Kidney capillary endothelial cell (primary cell): Measurements from ENCODE around the gene SLC24A3.

Source experiments
- DNase-seq: peaks from one replicate; pipeline ENCODE4 v3.0.0-alpha.2; 2018; ENCODE audit warnings: low spot score

SLC24A3 gene

DNA sequence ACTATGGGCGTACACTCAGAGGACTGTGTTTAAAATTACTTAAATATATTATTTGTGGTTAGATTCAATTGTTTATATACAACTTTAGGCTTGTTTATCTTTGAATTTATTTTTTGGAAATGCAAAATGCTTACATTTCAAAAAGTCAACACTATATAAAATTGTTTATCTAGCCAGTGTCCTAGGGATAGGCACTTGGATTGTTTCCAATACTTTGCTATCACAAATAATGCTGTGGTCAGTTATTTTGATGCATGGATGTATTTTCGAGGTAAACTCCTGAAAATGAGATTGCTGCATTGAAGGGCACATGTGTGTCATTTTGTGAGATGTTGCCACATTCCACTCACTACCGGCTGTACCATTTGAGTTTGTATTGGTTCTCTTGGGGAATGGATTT lies 213.9 kb downstream of the SLC24A3 start:
- no peak for DNase-seq

DNA sequence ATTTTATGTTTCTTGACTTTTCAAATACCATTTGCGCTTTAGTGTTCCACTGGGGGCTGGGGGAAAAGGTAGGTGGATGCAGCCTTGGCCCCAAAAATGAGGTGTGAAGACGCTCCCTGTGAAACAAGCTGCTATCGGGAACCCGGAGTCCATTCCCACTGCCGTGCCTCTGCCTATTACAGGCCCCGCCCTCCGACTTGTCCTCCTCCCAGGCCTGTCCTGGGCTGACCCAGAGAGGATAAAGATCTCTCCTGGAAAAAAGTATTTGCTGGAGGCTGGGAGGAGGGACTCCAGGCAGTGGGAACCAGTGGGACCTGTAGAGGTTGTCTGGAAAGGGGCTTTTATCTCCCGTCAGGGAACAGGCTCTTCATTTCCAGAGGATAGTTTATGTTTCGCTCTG lies 215.0 kb downstream of the SLC24A3 start:
- no peak for DNase-seq

DNA sequence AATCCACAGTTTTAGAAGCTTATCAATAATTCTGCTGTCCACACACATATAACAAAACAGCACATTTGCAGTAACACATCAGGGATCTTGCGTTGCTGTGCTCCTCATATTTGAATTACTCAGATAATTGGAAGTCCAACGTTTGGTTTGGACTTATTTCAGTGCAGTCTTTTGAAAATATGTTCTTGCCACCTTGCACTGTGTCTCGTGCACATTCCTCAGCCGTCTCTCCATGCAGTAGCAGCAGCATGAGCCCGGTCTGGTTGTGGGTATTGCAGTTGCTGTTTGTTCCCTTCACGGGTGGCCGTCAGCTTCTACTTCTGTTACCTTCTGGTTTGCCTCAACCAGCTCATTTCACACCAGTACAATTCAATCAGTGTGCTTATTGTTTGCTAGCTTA lies 215.5 kb downstream of the SLC24A3 start:
- DNase-seq, result no peak

DNA sequence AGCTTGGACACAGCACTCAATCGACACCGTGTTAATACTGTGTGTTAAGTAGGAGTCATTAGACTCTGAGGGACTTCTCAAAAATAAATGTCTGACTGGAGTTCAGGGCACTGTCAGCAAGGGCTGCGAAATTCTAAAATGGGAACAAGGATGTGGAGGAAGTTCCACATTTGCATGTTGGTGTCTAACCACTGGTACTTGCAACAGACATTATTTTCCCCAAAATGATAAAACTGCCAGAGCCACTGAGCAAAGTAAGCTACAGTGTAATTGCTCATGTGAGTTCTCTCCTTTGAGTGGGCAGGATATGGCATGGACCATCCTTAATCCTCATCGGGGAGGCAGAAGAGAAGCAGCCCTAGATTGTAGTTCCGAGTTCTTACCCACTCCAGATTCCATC lies 215.9 kb downstream of the SLC24A3 start:
- DNase-seq, result no peak

DNA sequence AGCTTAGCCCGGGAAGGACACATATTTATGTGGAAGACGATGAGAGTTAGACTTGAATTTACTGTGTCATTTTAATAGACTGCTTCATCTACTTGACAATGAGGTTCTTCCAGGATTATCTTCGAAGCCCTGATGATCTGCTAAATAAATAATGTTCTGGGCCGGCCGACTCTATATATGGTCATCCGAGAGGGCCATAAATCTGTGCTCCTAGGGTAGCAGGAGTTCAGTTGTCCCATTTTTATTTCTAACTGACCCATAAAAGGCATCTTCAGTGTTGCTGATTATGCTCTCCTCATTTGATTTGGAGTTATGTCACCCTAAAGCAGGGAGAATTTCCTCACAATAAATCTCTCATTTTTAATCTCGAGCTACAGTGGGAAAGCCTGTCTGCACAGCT lies 217.1 kb downstream of the SLC24A3 start:
- DNase-seq, result no peak

DNA sequence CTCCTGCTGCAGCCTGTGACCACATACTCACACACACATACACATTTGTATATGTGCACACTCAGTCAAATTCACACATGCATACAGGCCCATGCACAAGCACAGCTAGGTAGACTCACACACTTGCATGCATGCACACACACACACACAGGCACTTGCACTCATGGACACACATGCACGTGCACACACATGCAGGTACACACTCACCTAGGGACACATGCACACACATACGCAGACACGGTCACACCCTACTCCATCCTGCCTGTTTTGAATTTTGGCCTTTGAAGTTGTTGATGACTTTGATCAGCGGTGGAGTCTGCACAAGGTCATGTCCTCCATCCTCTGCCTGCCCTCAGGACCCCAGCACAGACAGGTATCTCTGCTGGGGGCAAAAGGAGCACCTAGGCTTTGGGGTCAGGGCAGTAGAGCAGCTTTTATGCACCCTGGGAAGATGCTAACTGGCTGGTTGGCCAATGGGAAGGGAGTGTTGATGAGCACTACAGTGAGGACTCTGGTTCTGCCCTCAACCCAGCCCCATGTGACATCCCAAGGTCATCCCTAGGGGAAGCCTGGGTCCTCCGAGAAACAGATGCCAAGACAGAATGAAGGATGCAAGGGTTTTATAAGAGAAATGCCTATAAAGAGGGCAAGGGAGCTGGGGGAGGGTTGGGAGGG lies 218.3 kb downstream of the SLC24A3 start:
- DNase-seq, result no peak

DNA sequence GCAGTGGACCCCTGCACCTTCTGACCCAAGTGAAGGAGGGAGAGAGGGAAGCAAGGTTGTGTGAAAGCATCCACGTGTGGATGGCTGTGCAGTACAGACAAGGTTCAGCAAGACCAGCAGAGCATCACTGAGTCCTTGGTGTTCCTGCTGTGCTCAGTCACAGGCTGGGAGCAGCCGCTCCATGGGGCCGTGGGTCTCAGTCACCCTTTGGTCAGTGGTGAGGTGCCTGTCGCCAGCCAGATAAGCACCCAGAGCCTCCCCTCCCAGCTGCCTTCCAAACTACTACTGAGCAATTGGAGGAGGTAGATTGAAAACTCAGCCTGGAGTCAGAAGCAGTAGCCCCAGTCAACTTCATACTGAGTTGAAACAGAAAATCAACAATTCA lies 218.9 kb downstream of the SLC24A3 start:
- DNase-seq, result no peak

DNA sequence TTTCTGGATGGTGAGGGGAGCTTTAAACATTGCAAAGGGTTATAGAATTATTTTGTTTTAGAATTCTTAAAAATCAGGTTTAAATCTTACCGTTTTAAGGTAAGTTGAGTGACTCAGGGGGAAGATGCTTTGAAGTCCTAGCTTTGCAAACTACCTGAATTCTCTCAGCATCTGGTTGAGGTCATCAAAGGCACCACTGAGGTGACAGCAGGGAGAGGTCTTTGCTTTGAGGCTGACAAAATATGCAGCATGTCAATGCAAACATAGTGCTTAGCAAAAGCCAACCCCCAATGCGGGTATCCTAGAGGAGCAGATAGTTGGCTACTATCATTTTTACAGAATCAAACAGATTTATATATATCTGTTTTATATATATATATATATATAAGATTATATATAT lies 219.5 kb downstream of the SLC24A3 start:
- no peak for DNase-seq

DNA sequence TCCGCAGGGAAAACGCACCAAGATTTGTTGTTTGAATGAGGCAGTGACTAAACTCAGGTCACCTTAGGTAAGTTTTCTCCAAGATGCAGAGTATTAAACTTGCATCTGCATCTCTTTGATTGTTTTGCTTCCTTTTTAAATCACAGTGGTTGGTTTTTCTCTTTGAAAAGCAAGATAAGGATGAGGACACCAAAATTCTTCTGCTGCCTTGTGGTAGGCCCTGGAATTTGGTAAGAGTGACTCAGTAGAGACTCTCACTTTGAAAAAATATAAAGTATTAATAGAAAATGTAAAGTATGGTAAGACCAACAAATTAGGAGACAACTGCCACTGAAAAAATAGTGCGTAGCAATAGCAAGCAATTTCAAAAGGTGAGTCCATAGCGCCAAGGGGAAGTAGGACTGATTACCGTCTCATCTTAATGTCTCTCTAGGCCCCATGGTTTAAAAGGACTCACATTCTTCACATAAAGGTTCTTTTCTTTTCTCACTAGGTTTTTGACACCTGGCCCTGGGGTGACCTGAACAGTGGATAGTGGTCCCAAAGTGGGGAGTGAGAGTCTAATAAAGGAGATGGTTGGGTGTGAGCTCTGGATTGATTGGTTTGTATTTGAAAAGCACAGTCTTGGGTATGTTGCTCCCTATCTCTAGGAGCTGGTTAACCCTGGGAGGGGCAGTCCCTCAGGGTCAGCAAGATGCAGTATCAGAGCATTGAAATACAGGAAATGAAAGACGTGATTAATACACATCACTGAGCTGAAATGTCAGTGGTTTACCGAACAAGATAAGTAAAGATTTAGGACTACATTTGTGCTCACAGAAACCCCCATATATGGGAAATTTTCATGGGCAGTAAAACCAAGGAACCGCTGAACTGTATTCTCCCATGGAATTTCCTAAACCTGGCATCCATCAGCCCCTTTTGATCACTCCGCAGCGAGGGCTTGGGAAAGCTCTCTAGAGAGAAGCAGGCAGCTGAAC lies 221.2 kb downstream of the SLC24A3 start:
- no peak for DNase-seq

DNA sequence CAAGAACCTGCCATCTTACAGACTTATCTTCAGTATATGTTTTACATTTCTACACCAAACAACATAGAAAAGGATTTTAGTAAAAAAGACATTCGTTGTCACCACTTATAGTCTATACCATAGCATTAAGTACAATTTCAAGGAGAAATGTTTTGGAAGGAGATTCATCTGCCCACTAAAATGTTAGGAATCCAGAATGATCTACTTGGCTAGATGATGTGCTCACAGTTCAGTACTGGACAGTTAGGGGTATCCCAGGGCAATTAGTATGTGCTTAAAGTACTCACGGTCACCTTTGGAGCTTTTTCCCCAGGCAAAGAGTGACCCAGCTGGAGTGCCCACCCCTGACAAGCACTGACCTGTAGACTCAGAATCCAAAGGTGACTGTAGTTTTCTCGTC lies 222.9 kb downstream of the SLC24A3 start:
- no peak for DNase-seq

DNA sequence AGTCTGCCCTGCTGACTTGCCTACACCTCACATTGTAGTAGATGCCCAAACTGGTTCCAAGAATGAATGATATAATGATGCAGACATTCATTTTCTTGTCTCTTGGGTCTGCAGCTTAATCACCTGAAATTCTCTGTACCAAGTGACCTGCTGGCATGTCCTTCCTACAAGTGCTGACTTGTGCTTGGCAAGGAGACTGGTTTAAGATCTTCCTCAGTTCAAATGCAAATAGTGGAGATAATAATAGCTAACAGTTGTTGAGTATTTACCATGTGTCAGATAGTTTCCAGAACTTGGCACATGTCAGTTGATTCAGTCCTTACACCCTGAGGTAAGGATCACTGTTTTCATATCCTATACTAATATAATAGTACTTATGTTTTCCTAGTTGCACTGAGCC lies 223.4 kb downstream of the SLC24A3 start:
- DNase-seq, result no peak

DNA sequence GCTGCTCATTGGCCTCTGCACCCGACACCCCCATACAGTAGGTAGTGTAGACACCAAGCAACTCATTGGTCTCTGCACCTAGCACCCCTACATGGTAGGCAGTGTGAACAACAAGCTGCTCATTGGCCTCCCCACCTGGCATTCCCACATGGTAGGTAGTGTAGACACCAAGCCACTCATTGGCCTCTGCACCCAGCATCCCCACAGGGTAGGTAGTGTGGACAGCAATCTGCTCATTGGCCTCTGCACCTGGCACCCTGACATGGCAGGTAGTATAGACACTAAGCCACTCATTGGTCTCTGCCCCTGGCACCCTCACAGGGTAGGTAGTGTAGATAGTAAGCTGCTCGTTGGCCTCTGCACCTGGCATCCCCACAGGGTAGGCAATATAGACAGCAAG lies 226.0 kb downstream of the SLC24A3 start:
- DNase-seq, result no peak

DNA sequence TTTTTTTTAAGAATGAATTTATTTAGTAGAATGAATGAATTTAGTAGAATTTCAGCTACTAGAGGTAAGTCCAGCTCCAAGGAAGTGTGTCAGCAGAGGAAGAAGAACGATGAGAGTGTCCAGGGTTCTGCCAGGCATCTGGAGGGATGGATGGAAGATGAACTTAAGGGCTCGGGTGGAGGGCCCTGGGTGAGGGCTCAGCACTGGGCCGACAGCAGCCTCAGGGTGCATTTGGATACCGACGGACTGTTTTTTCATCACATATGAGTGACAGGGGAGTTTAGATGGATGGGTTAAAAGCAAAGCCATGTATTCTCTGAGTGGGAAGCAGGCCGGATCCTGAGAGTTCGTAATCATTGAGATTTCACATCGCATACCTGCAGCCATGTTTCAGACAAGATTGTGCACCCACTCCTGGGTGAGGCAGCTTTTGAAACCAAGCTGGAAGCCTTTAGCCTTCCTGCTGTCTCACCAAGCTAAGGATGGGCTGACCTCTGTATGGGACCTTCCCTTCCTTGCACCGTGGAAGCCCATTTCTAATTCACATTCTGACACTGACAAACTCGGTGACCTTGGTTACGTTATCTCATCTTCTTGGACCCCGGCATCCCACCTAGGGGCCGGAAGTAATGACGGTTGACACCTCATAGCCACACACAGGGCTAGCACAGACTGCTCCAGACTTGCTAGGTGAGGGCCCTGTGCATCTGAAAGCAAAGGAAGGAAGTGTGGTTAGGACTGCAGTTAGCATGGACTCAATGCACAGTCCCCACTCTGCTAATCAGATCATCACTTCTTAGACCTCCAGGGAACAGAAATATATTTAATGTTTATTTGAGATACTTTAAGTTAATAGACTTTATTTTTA lies 228.5 kb downstream of the SLC24A3 start:
- DNase-seq, result no peak

DNA sequence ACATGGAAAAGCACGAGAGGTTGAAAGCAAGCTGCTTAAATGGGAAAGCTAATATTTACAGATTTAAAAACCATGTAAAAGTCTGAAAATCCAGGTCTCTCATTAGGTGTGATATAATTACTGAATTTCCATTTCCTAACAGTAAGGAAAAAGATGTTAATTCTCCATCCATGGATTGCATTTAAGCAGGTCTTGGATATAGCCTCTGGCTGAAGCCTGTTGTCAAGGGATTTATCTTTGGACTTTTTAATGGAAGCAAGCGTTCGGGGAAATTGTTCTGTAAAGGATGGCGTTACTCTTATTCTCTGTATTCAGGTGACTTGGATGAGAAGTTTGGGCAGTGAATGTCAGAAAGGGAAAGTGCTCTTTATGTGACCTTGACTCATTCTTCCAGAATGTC lies 233.8 kb downstream of the SLC24A3 start:
- no peak for DNase-seq

DNA sequence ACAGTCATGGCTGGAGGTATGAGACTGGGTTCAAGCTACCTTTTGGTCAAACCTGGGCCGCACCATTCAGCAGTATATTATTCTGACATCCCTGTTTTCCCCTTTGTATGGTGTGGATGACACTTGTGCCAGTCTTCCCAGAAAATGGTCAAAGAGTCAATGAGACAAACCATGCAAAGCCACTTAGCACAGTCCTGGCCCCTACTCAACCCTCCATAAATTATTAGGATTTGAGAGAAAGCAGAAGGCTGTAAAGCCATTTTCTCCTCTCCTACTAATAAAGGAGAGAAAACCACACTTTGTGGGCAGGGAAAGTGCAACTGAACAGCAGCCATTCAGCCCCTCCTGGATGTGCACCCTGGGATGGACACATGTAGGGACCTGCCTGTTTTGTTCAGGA lies 236.2 kb downstream of the SLC24A3 start:
- DNase-seq, result no peak

DNA sequence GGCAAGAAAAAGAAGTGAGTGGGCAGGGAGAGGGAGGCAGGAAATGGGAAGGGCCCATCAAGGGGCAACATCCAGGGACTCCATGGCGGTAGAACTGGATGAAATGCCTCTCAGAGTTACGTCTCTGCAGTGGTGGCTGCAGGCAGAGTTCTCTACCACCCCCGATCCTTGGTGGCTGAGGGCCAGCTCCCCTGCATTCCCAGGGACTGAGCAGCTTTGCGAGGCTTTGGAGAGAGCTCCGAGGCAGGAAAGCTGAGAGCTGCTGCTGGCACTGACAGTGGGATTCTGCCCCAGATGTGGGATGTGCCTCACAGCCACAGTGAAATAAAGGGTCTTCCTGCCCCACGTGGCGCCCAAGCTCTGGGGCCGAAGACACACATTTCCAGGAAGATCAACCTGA lies 236.6 kb downstream of the SLC24A3 start:
- DNase-seq, result no peak

DNA sequence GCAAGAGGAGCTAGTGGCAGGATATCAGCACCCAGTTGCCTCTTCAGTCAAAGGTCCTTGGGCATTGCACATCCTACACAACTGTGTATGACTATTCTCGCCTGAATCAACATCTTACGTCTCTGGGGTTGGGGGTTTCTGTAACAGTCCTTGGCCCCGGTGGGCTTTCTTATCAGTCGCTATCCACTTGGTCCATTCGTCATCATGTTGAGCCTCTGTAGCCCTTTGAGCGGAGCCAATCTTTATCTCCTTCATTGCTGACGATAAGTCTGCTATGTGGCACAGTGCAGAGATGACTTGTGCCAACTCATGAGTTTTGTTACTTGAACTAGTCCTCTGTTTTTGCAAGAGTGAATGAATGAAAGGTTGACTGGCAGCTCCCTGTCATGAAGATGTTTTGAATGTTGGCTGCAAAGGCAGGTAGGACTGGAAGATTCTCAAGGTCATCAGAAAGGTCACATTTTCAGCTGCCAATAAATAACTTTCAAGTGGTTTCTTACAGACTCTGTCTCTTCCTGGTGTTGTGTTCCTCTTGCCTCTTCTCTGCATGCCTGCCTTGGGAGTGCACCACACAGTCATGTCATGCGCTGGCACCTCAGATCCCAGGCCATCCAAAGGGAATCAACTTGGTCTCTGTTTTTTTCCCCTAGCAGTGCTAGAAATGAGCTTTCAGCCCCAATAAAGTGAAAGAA lies 238.9 kb downstream of the SLC24A3 start:
- DNase-seq, result no peak

DNA sequence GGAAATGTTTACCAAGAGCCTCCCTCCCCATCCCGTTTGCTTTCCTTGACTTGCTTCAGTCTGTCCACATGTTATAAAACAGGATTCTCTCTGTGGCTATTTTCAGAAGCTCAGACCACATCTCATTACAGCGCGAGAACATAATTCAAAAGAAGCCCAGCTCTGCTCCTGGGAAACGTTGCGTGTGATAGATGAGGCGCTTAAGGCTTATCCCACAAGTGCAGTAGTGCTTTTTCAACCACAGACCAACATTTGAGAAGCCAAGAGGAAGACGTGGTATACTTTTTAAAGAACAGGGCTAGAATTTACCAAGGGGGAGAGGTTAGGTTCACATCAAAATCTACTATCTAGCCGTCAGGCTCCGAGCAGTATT lies 239.5 kb downstream of the SLC24A3 start:
- DNase-seq, result no peak

DNA sequence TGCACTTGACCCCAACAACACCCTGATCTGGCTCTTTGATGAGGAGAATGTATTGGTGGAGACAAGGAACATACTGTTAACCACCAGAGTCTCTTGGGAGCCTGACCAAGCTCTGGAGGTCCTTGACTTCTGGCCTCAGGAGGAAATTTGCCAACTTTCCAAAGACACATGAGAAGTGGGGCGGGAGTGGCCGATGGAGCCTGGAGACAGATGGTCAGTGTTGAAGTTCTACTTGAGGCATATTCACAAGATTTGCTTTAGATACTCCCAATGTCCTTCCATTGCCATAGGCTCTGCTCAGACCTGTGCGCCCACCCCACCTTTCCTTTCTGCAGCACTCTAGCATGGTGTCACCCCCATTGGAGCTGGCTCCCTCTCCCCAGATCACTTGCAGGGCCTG lies 241.0 kb downstream of the SLC24A3 start:
- DNase-seq, result no peak

DNA sequence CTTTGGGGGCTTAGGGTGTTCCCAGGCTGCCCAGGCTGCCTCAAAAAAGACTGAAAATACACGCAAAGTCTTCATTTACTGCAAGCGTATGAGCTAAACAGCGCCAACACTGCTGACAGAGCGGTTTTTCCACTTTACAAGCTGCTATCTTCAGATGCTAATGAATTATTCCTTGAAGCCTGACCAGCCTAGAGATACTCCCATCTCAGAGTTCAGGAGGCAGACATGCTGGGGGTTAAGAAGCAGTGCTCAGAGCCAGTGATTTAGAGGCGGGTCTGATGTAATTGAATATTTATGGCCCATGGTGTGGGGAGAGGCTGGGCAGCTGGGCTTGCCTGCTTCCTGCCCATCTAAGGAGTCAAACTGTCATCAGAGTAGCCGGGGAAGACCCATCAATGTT lies 241.4 kb downstream of the SLC24A3 start:
- DNase-seq, result no peak

DNA sequence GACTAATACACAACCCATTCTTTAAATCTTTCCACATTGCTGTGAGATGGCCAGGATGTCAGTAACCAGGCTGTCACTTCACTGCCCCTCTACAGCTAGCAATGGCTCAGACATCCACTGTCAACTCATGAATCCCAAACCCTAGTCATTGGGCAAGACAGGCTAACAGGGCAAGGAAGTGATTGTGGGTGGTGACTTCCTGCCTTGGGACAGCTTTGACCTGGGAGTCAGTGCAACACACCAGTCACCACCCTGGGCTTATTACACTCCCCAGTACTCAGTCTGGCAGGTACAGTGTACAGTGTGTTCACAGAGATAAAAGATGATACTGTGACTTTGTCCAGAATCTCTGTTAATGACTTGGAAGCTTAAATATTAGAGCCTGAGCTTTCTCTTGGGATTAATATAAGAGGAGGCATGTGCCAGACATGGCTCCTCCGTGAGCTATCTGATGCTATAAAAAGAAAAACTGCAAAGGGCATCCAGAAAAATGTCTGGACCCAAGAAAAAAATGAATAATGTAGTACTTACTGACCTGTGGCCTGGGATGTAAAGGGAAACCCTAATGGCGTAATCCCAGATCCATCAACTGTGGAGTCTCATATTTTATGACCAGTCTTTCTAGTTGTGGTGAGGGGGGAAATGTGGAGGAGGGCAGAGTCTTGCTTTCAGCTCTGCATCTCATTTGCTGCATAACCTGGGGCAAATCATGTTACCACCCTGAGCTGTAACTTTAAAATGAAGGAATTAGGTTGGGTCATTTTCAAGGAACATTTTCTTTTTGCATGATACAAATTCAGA lies 244.4 kb downstream of the SLC24A3 start:
- no peak for DNase-seq
